ENCODE data around the gene ABCC8. TPM values are rescaled to one million over a fixed set of nuclear protein-coding genes. Genes with fewer than 3 reads are reported as not detected.
A peak's percentile ranks its signal among the peaks of the same experiment; 100 is the strongest.

The ABCC8 gene
- polyA plus RNA-seq, 5 donors: 5.2 to 8.5 (median 5.9) TPM

- no peak for DNase-seq
These were observed 4.2 kb downstream of the ABCC8 start for GRCh38 chr11:17472467-17472866.

GRCh38 chr11:17471501-17471900 is 5.1 kb downstream of the ABCC8 start:
- DNase-seq: no peak

- no peak for DNase-seq
These were observed 6.6 kb downstream of the ABCC8 start for GRCh38 chr11:17469998-17470397.

DNA sequence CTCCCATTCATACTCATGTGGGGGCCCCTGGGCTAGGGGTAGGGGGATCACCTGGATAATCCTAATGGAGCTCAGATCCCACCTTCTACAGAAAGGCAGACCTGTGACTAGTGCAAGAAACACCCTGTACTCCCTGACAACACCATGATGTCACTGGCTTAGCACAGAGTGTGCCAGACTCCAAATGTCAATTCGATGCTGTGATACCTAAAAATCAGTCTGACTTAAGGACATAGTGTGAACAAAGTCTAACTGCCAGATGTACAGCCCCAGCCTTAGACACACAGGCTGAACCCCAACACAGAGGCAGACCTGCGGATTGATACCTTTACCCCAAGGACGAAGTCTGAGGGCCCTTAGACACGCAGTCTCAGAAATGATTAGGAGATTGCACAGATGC is 8.5 kb downstream of the ABCC8 start:
- no peak for DNase-seq

DNA sequence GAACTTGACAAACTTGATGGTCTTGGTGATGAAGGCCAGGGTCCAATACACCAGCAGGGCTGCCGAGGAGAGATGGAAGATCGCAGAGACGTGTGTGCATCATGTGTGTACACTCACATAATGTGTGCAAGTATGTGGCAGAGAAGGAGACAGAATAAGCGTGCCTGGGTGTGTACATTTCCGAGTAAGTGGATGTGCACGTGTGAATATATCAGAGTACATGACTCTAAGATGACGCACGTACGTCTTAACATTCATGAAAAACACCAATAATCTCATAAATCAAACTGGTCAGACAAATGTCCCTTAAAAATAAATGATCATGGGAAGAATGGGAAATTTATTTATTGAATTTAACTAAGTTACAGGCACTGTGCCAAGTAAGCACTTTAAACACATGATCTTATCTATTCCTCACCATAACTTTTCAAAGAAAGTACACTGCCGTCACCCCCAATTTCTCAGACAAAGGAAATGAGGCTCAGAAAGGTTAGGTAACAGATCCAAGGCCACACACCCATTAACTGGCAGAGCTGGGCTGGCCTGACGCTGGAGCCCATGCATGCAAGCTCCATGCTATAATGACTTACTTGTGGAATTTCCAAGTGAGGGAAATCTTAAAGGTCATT is 13.0 kb downstream of the ABCC8 start:
- no peak for DNase-seq

DNA sequence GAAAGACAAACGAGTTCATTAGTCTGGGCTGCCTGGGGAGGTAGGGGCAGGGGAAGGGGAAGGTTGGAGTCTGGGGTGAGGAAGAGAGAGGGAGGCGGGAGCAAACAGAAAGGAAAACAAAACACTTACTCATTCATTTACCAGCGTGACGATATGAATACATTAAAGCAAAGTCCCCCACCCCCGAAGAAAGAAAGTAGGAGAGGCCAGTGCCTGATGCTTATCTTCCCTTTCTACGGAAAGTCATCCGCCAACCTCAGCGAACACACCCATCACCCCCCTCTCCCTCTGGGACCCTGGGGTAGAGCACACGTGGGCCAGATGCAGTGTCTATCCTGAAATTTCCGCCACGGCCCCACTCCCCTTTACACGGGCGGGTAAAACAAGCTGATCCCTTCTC is 13.7 kb downstream of the ABCC8 start:
- DNase-seq: no peak

GRCh38 chr11:17460406-17460805 is 16.2 kb downstream of the ABCC8 start:
- DNase-seq: no peak

- DNase-seq: no peak
These were observed 17.3 kb downstream of the ABCC8 start for GRCh38 chr11:17459236-17459896.

- no peak for DNase-seq
These were observed 18.4 kb downstream of the ABCC8 start for GRCh38 chr11:17458268-17458667.

DNA sequence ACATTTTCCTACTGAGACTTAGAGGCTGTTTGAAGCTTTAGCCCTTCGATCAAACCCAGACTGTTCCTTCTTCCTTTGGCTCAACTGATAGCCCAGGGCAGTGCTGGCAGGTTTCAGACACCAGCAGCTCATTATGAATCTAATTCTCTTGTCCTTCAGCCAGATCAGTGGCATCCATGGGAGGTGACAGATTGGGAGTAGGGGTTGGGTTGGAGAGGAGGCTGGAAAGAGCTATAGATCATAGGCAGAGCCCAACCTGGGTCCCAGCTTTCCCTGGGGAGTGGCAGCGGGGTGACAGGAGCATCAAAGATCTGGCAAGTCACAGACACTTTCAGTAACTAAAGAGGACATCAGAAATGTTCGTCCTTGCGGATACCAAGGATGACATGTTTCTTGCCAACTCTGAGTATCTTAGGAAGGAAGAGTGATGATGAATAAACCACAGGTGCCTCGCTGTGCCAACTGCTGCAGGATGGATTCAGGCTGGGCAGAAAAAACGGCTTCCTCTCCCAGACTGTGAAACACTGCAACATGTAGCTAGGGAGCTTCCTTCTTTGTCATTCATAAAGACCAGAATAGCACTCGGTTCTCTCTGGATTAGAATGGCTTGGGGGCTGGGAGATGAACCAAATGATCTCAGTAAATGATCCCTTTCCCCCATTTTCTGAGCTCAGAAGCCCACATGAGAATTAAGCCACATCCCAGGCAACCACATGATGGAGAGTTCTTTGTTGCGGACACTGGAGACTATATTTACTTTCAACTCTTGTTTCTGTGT is 19.1 kb downstream of the ABCC8 start:
- no peak for DNase-seq

DNA sequence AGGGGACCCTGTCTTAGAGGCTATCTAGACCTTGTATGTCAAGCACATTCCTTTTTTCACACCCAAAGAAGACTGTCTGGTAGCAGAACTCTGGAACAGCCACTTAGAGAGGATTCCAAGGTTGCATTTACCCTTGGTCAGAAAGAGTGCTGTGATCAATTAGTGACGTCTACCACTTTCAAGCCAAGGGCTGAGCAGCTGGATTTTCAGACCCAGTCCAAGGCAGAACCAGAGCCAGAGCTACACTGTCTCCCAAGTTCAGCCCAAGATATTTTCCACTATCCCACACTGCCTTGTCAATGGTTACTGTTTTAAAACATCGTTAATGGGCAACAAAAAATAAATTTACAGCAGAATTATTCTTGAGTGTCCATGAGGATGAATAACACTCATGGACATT is 24.0 kb downstream of the ABCC8 start:
- no peak for DNase-seq

- DNase-seq: no peak
These were observed 27.5 kb downstream of the ABCC8 start for GRCh38 chr11:17449158-17449557.

DNA sequence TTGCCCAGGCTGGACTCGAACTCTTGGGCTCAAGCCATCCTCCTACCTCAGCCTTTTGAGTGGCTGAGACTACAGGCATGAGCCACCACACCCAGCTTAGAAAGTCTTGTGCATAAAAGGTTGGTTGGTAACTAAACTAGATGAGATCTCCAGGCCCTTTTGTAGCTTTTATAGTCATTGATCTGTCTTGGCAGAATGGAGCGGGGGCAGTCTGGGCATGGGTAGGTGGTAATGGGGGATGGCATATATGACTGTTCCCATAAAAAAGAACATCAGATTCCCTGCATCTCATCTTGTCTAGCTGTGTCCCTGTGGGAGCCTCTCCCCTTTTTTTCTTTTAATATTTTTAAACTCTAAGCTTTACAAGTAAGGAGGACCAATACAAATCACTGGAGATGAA is 30.2 kb downstream of the ABCC8 start:
- DNase-seq: no peak

DNA sequence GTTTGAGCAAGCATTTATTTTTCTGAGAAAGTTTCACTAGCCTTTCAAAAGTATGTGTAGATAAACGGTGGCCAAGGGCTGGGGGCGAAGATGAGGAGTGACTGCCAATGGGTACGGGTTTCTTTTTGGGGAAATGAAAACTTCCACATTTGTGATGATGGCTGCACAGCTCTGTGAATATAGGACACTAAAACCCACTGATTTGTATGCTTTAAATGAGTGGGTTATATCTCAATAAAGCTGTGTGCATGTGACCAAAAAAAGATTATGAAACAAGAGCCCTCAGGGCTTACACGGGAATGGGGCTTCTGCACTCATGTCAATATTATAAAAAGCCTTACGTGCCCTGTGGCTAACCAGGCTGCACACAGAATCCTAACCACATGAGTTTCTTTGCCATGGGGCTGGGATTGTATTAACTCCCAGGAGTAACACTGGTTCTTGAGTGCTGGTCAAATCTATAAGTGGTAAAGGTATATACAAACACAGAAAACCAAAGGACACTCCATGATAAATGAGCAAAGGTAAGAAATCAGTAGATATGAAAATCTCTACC is 31.3 kb downstream of the ABCC8 start:
- DNase-seq: no peak

GRCh38 chr11:17443926-17444690 is 32.5 kb downstream of the ABCC8 start:
- DNase-seq: no peak

DNA sequence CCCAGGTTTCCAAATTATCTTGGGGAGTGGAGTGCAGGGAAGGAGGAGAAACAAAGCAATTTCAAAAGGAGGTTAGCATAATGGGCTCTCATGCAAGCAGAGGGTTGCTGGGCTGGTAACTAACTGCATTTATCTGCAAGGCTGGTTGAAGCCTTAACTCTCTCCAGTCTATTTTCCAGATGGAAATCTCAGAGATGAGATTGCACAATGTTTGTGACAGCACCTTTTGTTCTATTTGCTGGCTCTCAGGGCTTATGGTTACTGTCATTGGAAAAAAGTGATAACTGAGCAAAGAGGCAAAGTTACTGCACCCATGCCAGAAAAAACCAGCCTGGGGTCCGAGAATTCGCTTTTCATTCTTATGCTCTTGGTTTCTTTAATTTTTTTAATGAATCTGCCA is 33.2 kb downstream of the ABCC8 start:
- DNase-seq: no peak

DNA sequence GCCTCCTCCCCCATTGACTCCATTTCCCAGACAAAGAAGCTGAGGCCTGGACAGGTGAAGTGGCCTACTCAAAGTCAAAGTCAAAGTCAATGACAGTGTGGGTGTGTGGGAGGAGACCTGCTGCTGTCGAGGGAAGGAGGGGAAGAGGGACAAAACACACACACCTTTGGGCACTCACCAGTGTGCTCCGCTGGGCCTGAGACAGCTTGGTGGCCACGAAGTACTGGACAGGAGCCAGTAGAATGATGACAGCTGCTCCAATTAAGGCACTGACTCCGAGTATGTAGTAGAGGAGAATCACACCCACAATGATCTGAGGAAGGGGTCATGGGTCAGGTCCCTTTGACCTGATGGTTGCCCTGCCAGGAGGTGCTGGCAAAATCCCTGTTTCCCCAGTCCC is 33.6 kb downstream of the ABCC8 start:
- no peak for DNase-seq

DNA sequence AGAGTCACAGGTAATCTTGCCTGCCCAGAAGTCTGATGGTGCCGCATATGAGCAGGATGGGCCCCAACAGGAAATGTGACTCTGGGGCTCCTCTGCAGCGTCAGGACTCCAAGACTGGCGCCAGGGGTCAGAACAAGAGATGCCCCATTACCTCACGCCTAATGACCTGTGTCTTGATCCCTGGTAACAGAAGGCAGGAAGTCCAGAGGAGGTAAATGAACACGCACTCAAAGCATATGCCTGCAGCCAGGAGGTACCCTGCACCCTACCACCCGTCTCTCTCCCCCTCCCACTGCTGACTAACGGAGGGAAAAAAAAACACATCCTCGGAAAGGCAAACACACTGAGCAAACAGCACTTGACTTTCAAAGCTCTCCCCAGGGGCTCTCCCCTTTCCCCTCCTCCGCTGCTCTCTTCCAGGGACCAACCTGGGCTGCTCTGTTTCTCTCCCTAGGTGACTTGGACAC is 37.3 kb downstream of the ABCC8 start:
- DNase-seq: peak; percentile 41 to 42

DNA sequence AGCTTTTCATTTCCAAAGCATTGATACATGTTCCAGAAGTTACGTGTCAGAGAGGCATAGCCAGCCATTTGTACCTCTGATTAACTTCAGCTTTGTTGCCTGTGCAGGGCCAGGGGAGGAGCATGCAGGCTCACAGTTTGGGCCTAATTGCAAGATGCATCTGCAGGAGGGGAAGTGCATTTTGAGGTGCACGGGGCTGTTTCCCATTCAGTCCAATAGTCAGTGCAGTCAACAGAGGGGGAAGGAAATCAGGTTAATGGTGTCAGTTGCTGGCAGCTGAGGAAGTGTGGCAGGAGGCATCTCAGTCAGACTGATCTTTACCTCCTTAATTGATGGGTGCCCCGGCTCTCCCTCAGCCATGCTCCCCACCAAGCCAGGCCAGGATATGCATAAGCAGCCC is 39.3 kb downstream of the ABCC8 start:
- no peak for DNase-seq

DNA sequence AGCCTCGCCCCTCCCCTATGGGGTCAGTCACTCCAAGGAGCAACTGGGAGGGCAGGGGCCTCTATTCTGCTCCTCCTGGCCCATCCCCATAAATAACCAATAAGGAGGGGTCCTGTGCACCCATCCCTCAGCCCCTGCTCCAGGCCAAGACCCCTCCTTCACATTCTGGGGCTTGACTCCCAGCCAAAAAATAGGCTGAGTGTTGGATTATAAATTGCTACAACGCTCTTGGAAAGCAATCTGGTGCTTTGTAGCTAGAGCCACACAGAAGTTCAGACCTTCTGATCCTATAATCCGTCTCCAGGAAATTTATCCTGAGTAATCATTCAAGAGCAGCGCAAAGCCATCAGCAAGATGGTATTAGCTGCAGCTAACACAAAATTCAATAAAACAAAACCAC is 42.5 kb downstream of the ABCC8 start:
- no peak for DNase-seq

DNA sequence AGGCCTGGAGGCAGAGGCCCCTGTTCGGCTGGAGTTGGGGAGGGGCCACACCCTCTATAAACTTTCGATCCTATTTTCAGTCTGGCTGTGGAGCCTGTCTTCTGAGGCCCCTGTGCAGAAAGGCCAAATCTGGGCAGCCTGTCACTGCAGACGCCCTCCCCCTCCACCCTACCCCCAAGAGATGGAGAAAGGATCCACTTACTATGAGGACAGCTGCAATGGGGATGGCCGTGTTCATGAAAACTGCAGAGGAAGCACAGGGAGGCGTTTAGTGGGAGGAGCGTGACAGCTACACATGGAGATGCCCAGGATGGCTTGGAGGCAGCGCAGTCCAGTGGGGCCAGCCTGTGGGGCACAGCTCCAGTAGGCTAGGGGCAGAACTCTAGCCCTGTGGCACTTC is 44.6 kb downstream of the ABCC8 start:
- no peak for DNase-seq

DNA sequence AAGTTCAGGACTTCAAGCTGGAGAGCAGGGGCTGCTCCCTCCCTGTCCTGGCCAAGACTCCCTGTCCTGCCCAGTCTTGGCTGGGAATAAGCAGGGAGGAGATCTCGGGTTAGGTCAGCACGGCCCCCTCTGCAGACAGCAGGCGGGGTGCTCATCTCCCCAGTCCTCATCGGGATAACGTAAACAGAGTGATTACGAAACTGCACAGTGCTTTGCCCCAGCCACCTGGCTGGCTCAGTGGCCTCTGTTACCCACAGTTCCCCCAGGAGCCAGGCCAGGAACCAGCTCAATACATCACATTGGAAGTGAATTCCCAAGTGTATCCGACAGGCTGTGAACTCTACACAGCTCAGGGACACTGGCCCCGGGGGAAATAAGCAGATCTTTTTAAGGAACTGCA is 45.5 kb downstream of the ABCC8 start:
- DNase-seq: no peak
